ENCODE data around the gene NAXD. TPM values are rescaled to one million over a fixed set of nuclear protein-coding genes. Genes with fewer than 3 reads are reported as not detected.

NAXD gene
- total and polyA plus RNA-seq, 10 of the 15 experiments (the other 5 are each of a cell fraction or from before 2014, with no cell fraction given), result 1.5 to 36.2 (median 23.8) TPM

DNA sequence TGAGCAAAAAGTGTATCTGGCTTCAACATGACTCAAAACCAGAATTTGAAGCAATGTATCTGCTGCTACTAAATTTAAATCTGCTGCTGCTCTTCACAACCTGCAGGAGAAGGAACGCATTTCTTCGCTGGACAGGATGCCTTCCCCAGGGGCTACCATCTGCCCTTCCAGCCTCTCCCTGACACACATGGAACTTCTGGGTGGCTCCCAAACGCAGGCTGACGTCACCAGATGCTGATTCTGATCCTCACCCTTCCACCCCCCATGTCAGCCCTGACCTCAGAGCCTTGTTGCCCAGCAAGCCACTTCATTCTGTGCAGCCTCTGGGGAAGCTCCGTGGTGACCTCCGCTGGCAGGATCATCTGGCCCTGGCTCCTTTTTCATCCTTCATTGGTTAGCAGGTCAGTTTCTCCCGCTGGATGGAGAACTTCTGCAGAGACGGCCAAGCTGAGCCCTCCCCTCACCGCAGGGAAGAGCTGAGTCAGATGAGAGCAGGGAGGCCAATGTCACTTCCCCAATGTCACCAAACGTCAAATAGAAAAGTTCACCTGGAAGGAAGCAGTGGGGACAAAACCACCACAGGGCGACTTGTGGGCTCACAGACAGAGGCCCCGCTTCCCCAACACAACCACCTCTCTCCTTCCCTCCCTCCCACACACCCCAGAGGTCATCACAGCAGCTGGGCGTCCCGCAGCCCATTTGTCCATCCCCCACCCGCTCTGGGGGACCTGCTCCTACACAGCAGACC, 39.8 kb upstream of the NAXD start (continued):
- TF ChIP-seq, protein P1, sequence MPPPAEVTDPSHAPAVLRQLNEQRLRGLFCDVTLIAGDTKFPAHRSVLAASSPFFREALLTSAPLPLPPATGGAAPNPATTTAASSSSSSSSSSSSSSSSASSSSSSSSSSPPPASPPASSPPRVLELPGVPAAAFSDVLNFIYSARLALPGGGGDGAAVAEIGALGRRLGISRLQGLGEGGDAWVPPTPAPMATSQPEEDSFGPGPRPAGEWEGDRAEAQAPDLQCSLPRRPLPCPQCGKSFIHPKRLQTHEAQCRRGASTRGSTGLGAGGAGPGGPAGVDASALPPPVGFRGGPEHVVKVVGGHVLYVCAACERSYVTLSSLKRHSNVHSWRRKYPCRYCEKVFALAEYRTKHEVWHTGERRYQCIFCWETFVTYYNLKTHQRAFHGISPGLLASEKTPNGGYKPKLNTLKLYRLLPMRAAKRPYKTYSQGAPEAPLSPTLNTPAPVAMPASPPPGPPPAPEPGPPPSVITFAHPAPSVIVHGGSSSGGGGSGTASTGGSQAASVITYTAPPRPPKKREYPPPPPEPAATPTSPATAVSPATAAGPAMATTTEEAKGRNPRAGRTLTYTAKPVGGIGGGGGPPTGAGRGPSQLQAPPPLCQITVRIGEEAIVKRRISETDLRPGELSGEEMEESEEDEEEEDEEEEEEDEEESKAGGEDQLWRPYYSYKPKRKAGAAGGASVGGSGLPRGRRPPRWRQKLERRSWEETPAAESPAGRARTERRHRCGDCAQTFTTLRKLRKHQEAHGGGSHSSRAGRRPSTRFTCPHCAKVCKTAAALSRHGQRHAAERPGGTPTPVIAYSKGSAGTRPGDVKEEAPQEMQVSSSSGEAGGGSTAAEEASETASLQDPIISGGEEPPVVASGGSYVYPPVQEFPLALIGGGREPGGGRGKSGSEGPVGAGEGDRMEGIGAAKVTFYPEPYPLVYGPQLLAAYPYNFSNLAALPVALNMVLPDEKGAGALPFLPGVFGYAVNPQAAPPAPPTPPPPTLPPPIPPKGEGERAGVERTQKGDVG (CRISPR knock-in tag; IDR thresholded peaks at IDR 0.05), result no peak
- TF ChIP-seq RUNX3 (IDR thresholded peaks at IDR 0.05; ENCODE audit: low read length) (peak; percentile 97), TARDBP (IDR thresholded peaks at IDR 0.05; ENCODE audit: borderline replicate concordance) (peak; percentile 19; the same call in 1 of the 2 replicates), MLLT1 (IDR thresholded peaks at IDR 0.05) (no peak; the same call in 1 of the 2 replicates), JUND (IDR thresholded peaks at IDR 0.05; ENCODE audit: low read depth, low read length) (0 out of 2 replicates have a peak, but pooled peaks have one; percentile 46), ZBTB40 (IDR thresholded peaks at IDR 0.05; ENCODE audit: borderline replicate concordance) (peak; percentile 55; the same call in 1 of the 2 replicates), MTA2 (IDR thresholded peaks at IDR 0.05; ENCODE audit: low read depth) (peak; percentile 59), RAD51 (IDR thresholded peaks at IDR 0.05) (no peak), EED (IDR thresholded peaks at IDR 0.05; ENCODE audit: low read depth) (peak; percentile 89), NBN (IDR thresholded peaks at IDR 0.05) (0 out of 2 replicates have a peak, but pooled peaks have one; percentile 33), ZNF217 (IDR thresholded peaks at IDR 0.05) (no peak), STAT1 (conservative IDR thresholded peaks at IDR 0.05) (no peak), NR2C1 (IDR thresholded peaks at IDR 0.05) (peak; percentile 40; the same call in 1 of the 2 replicates), GABPA (IDR thresholded peaks at IDR 0.05; ENCODE audit: low read depth) (peak; percentile 75), TCF12 (IDR thresholded peaks at IDR 0.05; ENCODE audit: low read depth, low read length) (peak; percentile 79; the same call in 1 of the 2 replicates)
- TF ChIP-seq, protein P2, sequence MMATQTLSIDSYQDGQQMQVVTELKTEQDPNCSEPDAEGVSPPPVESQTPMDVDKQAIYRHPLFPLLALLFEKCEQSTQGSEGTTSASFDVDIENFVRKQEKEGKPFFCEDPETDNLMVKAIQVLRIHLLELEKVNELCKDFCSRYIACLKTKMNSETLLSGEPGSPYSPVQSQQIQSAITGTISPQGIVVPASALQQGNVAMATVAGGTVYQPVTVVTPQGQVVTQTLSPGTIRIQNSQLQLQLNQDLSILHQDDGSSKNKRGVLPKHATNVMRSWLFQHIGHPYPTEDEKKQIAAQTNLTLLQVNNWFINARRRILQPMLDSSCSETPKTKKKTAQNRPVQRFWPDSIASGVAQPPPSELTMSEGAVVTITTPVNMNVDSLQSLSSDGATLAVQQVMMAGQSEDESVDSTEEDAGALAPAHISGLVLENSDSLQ (IDR thresholded peaks at IDR 0.05), result no peak
